GM12801 (cell line): ENCODE results near the gene DUS4L.

Experiments used
- CTCF ChIP-seq: IDR thresholded peaks from one replicate; pipeline ENCODE4 v1.5.1; 2011; ENCODE audit warnings: control low read depth; ENCODE audit not compliant: insufficient read length; ENCODE audit errors: extremely low read depth

Gene DUS4L

GRCh38 chr7:107563775-107564552 lies at the start of gene DUS4L, which contains the start of gene COG5:
DUS4L (plus strand) TSS chr7:107563971; CDS start chr7:107567071, 3,100 bp downstream.
COG5 (minus strand) TSS chr7:107563920; CDS start chr7:107563896, 24 bp downstream.
- no peak for TF ChIP-seq CTCF

- TF ChIP-seq CTCF, result no peak
Measured at GRCh38 chr7:107526672-107527071, 37.1 kb upstream of the DUS4L start.

GRCh38 chr7:107527196-107527595 lies 36.6 kb upstream of the DUS4L start:
- no peak for TF ChIP-seq CTCF

GRCh38 chr7:107528461-107528860 lies 35.3 kb upstream of the DUS4L start:
- no peak for TF ChIP-seq CTCF

GRCh38 chr7:107530751-107531150 lies 33.0 kb upstream of the DUS4L start:
- TF ChIP-seq CTCF, result no peak

- no peak for TF ChIP-seq CTCF
Measured at GRCh38 chr7:107534139-107534538, 29.6 kb upstream of the DUS4L start.

GRCh38 chr7:107538001-107538400 lies 25.8 kb upstream of the DUS4L start:
- TF ChIP-seq CTCF, result no peak
